Stimulated activated CD4-positive, alpha-beta T cell treated with anti-CD3 and anti-CD28 coated beads, Interleukin-4, amount 100 ng/mL, for 4 hours (primary cell): Measurements from ENCODE around the gene STARD5.
"Not testable (repeated sequence)": the region's sequence is repeated elsewhere in the genome, so short reads cannot be mapped to it uniquely, and the experiment has no call there.

Source experiments
- DNase-seq, 2 experiments: peaks; one replicate each; pipeline ENCODE4 v3.0.0-alpha.2; 2020

Gene STARD5

DNA sequence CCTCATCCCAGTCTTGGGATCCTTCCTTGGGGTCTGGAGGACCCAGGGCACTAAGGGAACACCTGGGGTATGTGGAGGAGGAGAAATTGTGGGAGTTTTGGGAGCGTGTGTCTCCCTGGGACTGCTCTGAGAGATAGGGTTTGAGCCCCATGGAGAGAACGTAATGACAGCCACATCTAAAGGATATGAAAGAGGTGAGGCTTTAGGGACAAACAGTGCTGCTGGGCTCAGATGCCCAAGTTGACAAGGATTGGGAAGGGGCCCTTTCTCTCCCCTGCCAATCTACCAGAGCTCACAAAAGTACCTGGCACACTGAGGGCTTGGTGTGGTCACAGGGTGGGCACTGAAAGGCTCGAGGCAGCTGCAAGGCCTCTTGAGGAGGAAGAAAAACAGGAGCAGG lies 13.3 kb upstream of the STARD5 start:
- DNase-seq: no peak

DNA sequence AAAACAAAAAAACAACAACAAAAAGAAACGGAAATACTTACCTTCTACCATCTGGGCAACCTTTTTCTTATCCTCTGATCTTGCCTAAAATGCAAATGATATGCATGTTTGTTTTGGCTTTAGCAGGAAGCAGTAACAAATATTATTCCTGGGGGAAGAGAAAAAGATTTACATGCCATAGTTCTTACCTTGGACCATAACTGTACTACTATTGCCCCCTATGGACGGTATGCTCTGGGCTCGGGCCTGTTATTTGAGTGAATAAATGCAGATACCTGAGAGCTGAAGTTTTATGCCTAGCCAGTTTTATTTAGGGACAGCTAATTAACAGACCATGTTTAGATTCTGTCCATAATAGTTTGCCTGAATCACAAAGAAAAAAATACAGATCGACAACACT lies 12.6 kb upstream of the STARD5 start:
- DNase-seq: peak; percentile 27 to 37

DNA sequence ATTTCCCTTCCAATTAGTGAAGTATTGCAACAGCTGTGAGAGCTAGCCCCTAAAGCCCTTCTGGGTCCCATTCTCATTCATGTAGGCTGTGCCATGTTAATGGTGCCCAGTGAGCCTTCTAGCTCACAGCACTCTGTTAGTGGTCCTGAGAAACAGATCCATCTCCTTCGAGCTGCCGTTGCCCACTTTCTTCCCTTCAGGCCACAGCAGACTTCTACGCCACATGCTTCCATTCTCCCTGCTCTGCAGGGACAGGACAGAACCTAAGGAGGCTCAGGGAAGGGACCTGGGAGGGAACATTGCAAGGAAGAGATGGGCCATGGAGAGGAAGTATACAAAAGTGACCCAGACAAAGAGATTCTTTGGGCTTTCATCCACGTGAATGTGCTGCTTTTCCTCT lies 11.7 kb upstream of the STARD5 start:
- no peak for DNase-seq

DNA sequence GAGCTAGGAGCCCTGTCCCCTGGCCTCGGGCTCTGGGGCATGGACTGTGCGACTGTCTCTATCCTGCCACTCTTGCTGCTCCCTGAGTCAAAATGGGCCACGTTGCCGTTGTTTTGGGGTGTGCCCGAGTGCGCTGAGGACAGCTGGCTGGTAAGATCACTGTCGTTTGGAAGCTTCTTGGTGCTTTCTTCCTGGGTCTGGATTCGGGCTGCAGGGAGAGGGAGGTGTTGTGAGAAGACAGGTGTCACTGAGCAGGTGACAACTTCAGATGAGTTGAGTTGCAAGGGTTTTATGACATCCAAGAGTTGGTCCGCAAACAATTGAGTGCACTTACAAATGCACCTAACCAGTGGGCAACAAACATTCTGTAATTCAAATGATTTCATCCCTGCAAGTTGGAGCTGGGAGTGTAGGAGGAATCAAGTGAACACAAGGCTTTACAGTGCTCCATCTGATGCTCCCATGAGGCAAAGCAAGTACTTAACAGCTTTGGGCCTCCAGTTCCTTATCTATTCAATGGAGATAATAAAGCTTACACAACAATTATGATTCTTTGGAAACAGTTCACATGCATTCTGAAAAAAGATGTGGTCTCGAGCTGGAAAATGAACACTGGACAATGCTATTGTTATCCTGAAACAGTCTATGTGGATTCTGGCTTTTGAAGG lies 11.0 kb upstream of the STARD5 start:
- DNase-seq: no peak

DNA sequence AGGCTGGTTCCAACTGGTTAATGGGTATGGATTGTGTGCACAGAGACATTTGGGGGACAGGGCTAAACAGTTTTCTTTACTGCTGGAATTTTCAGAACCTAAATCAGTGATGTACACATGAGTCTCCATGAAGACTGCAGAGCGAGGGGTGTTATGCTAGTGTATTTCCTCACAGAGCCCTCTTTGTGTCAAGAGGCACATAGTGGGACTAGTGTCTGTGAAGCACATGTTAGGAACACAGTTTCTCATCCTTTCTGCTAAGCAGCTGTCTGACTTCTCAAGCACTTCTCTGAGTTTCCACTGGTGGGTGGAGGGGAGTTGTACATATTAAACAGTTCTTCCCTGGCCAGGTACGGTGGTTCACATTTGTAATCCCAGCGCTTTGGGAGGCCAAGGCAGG lies 9.4 kb upstream of the STARD5 start:
- no peak for DNase-seq

DNA sequence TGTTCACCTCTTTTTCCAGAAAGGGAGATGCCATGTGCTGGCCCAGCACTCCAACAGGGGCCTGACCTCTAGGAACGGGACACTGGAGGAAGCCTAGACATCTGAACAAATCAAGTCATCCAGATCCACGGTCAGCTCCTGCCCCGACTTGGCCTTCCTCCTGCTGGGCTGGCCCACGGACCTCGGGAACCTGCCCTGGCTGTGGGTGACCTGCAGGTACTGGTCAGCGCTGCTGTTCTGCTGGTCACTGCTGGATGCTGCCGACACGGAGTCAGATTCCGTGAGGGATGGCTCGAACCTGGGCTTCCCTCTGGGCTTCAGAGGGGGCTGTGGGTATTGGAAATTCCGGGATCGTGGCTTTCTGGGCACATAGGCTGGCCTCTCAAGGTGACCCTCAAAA lies 8.4 kb upstream of the STARD5 start:
- no peak for DNase-seq

DNA sequence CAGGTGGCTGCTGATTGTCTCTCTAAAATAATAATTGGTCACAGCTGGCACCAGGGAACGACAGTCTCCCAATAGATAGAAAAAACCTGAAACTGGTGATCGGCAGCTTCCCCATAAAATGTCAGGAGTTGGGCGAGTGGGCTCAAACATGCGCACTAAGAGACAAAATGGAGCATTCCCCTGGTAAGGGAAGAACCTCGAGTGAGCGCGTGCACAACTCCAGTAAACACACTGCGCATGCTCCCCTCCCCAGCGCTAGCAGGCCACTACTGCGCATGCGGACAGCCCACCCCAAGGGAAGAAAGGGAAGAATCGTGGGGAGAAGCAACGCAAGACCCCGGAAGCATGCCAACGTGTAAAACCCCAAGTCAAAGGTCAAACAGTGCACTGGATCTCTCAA lies 7.7 kb upstream of the STARD5 start:
- DNase-seq: no peak

DNA sequence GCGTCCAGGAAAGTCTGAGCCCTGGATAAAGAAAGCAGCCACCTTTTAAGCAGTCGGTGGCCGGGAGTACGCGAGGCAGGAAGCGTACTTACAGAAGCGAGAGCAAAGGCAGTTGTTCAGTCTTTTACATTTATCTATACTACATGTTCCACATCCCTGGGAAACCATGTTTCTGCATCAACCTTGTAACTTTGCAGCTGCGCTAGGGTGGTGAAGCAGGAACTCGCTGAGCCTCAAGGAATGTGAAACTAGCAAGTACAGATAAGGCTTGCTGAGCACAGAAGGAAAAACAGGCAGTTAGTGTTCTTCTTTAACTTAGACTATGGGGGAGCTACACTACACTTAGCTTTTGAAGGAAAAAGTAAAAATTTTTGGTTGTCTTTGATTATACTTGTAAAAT lies 7.2 kb upstream of the STARD5 start:
- DNase-seq: not testable (repeated sequence)

DNA sequence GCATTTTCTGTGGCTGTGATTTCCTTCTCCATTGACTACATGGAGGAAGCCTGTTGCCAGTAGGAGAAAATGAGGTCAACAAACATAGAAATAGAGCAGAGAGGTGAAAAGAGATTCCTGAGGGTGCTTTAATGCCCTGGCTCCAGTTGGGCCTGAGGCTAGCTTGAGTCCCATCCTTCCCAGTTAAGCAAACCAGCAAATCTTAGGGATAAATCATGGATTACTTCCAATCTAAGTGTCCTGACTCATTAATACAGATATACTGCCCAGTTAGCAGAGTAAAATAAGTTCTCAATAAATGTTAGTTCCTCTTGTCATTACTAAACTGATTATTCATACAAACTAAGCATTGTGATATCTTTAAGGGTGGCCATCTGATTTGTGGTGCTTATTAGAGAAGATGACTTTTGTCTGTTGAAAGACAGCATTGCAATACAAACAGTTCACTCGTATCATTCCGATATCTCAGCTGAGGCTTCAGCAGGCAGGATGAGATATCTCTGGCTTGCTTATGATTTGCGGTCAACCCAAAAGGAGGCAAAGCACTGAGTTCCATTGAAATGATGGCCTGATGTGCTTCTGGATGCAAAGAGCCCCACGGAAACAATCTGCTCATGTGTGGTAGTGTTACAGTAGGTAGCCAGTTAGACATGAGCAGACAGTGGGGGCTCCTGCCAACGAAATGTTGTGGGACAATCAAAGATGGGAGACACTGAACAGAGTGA lies 6.6 kb upstream of the STARD5 start:
- DNase-seq: no peak

DNA sequence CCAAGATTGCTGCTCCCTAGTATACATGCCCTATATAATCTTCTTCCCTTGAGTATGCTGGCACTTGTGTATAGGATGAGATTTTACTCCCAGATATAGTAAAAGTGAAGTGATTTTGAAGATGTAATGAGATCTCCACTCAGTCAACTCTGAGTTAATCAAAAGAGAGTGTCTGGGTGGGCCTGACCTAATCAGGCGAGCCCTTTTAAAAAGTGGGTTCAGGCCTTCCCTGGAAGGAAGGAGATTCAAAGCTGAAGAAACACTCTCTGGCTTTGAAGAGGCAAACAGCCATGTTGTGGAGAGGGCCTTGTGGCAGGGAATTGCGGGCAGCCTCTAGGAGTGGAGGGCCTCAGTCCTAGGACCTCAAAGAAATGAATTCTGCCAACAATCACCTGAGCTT lies 5.5 kb upstream of the STARD5 start:
- DNase-seq: no peak

DNA sequence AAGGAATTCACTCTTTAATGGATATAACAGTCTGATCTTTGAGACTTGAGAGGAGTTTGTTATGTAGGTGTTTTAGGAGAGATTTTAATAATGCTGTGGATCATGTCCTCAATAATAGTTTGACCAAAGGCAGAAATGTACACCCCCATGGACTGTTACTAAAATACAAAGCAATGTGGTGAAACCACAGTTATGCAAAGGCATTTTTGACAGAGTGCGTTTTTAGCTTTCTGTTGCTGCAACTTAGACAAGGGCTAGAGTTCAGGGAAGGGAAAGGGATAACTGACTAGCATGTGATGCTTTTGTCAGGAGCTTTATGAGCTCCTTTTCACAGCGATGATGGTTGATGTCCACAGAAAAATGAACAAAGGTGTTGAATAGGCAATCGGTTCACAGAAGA lies 3.6 kb upstream of the STARD5 start:
- no peak for DNase-seq

DNA sequence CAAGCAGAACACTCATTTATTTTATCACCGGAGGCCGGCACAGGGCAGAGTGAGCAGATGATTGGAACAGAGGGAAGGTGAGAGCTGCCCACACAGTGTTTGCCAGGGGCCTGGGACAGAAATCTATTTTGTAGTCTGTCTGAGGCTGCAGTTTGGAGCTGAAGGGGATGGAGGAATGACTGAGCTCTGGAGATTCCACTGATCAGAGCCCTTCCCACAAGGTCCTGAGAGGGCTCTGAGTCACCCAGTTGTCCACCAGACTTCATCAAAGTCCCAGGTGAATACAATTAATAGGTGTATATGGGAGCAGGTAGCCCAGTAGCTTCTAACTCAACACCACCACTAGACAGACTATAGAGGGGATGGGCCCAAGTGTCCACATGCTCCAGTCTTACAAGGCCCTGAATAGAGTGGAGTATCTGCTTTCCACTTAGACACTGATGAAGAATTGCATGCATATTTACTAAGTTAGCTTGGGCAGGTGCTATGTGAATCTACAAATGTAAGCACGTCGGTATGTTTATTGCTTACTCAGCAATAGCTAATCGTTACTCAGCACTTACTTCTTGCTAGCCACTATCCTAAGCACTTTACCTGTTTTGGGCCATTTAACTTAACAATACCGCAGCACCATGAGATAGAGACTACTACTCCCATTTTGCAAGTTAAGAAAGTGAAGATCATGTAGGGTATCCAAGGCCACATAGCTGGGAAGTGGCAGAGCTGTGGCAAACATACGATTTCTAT lies 2.7 kb upstream of the STARD5 start:
- DNase-seq: no peak

DNA sequence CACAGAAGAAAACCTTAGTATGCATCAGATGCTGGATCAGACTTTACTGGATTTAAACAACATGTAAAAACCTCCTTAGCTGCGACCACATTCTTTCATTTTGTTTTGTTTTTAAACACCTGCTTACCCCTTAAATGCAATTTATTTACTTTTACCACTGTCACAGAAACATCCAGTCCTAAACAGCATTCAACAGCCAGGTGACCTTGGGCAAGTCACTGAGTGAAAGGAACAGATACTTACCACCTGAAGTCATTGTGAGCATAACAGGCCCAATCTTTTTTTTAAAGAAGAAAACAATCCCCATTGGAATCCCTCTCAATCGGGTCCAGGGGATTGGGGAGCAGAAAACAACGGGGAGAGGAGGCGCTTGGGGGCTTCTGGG lies 390 bp downstream of the STARD5 start:
- DNase-seq: no peak

DNA sequence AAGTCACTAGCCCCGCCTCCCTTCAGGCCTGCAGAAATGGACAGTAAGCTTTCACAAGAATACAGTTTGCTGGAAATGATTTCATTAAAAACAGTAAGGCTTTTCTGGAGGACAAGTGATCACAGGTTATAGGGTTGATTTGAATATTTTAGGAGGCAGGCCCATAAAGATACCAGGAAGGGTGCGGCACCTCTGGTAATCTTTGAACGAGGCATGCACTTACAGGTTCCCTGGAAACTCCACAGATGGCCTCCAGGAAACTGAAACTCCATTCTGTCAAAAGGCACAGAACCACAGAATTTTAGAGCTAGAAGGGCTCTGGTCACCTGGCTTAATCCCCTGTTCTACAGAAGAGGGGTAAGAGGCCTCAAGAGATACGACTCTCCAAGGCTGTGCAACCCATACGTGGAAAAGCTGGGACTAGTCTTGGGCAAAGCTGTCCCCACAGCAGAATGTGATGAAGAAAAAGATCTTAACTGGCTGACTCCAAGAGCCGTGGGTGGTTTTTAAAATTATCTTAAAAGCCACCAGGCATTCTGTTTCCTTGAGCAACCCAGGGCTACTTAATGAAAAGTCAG lies 1.2 kb downstream of the STARD5 start:
- DNase-seq: no peak

DNA sequence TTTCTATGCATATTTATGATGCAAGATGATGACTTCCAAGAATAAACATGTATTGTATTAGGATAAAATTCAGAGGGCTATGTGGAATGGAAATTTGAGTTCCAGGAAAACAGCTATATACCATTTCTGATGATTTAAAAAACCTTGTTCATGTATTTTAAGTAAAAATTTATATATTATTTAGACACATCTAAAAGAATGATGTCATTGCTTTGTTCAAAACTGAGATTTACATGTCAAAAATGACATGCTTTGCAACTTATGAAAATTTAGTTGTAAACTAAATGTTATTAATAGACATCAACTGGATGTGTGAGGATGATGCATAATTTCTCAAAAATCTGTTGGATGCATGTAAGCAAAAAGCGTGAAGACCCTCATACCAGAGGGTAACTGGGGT lies 2.3 kb downstream of the STARD5 start:
- DNase-seq: no peak

DNA sequence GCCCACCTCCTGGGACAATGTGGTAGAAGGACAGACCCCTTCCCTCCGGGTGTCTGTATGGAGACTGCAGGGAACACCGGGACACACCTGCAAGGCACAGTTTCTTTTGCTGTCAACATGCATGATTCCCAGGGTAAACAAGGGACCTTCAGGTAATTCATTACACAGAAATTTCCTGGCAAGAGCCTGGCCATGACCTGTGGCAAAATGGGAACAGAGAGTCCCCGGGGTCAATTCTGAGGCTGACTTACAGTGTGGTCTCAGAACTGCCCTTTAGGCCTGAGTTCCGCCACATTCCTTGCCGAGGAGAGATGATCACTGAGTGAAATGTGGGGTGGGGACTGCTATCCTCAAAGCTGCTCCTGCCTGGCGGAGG lies 6.3 kb downstream of the STARD5 start:
- DNase-seq: no peak

DNA sequence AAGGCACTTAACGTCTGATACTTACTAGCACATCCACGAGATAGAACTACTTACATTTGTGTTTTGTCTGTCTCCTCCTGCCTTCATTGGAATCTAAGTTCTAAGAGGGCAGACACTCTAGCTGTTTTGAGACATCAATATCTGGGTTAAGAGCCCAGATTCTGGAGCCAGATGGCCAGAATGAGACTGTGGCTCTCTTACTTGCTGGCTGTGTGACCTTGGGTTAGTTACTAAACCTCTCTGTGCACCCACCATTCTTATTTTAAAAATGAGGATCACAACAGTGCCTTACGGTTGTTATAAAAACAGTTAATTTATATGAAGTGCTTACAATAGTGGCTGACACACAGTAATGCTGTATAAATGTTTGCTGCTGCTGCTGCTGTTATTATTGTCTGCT lies 7.7 kb downstream of the STARD5 start:
- no peak for DNase-seq

DNA sequence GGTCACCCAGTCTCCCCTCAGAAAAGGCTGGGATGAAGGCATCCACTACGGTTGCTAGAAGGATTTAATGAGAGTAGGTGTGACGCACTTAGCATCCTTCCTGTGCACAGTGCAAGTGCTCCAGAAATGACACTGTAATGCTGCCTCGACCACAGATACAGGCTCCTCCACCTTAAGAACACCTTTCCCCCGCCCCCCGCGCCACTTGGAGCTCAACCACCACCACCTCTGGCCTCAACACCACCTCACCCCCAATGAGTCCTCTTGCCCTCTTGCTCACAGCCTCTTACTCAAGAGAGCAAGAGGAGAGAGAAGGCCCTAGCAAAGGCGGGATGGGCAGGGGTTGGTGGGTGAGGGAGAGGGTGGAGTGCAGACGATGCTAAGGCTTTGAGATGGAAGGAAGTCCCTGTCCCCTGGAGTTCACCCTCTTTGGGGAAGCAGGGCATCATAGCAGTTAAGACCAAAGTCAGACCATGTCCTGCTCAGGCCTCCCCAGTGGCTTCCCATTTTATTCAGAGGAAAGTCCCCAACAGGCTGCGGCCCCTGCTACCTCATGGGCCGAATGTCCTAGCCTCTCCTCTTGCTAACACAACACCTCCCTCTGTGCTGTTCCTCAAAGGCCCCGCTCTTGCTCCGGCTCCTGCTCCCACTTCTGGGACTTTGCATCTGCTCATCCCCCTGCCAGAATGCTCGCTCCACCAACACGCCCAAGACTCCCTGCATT lies 8.3 kb downstream of the STARD5 start:
- DNase-seq: no peak

DNA sequence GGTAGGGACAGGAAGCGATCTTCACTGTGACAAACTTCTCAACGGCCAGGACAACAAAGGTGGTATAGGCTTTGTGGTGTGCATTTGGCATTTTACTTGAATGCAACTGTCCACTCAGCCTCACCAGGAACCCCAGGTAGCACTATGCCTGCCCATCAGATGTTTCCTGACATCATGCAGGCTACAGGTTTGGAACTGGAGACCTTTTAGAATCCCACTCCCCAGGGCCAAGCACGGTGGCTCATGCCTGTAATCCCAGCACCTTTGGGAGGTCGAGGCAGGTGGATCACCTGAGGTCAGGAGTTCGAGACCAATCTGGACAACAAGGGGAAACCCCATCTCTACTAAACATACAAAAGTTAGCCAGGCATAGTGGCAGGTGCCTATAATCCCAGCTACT lies 9.6 kb downstream of the STARD5 start:
- no peak for DNase-seq

DNA sequence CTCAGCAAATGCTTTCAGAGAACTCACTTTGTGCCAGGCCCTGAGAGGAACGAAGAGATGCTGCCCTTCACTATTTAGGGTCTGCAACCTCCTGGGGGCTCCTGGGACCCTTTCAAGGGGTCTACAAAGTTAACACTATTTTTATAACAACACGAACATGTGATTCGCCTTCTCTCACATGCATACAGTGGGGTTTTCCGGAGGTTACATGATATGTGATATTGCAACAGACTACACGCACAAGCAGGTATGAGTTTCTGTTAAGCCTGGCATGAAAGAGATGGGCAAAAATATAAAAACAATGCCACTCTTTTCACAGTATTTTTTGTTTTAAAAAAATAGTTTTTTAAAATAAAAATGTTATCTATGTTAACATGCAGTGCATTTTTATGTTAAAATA lies 10.3 kb downstream of the STARD5 start:
- no peak for DNase-seq

DNA sequence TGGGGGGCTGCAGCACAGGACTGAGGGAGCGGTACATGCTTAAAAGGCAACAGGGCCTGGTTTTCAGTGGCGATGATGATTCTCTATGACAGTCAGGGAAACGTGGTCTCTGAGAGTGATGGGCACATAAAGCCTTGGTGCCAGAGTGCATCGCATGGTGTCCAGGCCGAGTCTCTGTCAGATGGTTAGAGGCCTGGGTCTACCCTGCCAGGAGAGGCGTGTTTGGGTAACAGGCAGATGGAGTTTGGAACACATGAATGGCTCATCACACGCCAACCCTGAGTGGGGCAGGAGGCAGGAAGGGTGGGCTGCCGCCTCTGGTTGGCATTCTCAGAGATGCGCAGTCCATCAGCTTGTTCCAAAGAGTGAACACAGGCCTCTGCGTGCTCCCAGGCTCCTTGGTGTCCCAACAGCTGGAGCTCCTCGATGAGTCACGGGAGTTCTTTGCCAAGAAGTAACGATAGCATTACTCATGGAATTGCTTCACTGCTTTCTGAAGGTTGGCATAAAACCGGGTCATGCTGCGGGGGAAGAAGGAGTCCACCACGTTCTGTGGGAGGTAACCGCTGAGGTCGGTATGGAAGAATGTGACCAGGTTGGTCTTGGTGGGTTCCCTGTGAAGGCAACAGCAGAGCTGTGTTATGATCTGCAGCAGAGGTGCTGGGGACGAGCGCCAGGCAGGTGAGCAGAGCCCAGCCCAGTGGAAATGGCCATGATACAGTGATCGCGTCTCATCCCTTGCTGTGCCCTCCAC lies 11.0 kb downstream of the STARD5 start:
- no peak for DNase-seq

DNA sequence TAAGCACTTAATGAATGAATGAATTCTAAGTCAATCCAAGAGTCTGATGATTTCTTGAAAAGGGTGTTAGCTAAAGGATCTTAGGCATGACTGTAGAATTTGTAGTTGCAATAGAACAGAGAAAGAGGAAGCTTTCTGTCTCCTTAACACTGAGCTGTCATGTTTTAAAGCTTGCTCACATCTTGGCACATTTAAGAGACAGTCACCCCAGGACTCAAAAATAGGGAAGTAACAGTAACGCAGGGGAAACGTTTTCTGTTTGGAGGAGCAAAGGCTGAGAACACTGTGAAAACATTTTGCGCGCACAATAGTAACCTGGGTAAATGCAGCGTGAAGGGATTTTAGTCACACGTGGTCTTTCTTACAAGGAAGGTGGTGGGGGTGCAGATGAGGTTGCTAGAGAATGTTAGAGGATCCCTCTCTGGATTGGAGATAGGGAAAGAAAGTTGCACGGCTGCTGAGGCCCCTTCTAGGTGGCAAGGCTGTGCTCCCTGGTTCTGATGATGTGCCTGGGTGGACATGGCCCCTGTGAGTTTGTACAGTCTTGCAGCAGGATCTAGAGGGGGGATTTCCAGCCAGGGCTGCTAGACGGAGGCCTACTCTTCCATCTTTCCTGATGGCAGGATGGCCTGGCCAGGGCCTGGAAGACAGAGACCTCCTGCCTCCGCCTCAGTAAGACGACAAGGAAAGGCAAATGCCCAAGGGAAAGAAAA lies 12.0 kb downstream of the STARD5 start:
- no peak for DNase-seq
